B cell (primary cell): ENCODE data around the gene PSMD1.

Experiments
- CTCF ChIP-seq: fragments of 200-600 bp; IDR thresholded peaks from one replicate; pipeline ENCODE4 v1.8.0; 2022; ENCODE audit warnings: antibody characterized with exemption, mild to moderate bottlenecking
- EZH2 ChIP-seq: IDR thresholded peaks from 2 replicates; pipeline ENCODE4 v1.6.1; 2012; ENCODE audit warnings: borderline replicate concordance, low read depth, mild to moderate bottlenecking, moderate library complexity, low read length; ENCODE audit not compliant: insufficient read depth, poor library complexity, severe bottlenecking

GRCh38 chr2:231009236-231009919 is 47.3 kb upstream of the PSMD1 start:
- TF ChIP-seq CTCF (no peak), EZH2 (no peak)
